Brain microvascular endothelial cell (primary cell): ENCODE results near the gene SST.
"Not testable (repeated sequence)": the region's sequence is repeated elsewhere in the genome, so short reads cannot be mapped to it uniquely, and the experiment has no call there.

Experiments used
- DNase-seq: peaks from one replicate; pipeline ENCODE4 v3.0.0-alpha.2; 2020
- H3K27ac ChIP-seq: fragments of 250-450 bp; sonication (Bioruptor Pico); 2 replicates; pipeline ENCODE4 v1.5.1; 2020; ENCODE audit warnings: mild to moderate bottlenecking, moderate library complexity
- H3K27me3 ChIP-seq: fragments of 250-450 bp; sonication (Bioruptor Pico); replicated peaks from 2 replicates; pipeline ENCODE4 v1.5.1; 2020; ENCODE audit warnings: mild to moderate bottlenecking
- H3K36me3 ChIP-seq: fragments of 250-450 bp; sonication (Bioruptor Pico); replicated peaks from 2 replicates; pipeline ENCODE4 v1.5.1; 2020; ENCODE audit warnings: mild to moderate bottlenecking
- H3K4me3 ChIP-seq: 2 replicates; pipeline ENCODE4 v1.5.1; 2011; ENCODE audit warnings: low read depth, mild to moderate bottlenecking, control low read depth, low read length, moderate library complexity
- in situ Hi-C: cut with HindIII; loops from 2 replicates; pipeline ENCODE4 v1.10.0; 2017; ENCODE audit warnings: low sequenced_read_pairs, low pct_ligation_motif_present
- TF ChIP-seq, protein P1 (sequence below): IDR thresholded peaks from 2 replicates; pipeline ENCODE4 v1.5.1; 2011; ENCODE audit warnings: low read depth, mild to moderate bottlenecking, moderate library complexity, low read length, control low read depth, inconsistent platforms; ENCODE audit errors: missing control alignments

The SST gene

DNA sequence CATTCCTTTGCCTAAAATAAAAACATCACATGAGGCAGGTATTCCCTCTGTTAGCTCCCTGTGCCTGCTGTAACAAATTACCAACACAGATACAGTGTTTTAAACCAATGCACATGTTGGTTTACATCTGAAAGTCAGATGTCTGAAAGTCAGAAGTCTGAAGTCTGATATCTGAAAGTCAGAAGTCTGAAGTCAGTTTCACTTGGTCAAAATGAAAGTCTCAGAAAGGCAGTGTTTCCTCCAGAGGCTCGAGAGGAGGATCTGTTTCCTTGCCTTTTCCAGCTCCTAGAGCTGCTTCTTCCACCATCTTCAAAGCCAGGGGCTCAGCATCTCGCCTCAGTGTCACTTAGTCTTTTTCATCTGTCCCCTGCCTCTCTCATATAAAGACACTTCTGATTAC, 22.0 kb downstream of the SST start:
- in situ Hi-C loops = no loop called here
- Histone ChIP-seq H3K36me3 (no peaks in the 10 kb centered on the region), H3K27ac (no peak overlapping the region), H3K27me3 (no peaks in the 10 kb centered on the region), H3K4me3 (no peak overlapping the region)
- TF ChIP-seq, protein P1, sequence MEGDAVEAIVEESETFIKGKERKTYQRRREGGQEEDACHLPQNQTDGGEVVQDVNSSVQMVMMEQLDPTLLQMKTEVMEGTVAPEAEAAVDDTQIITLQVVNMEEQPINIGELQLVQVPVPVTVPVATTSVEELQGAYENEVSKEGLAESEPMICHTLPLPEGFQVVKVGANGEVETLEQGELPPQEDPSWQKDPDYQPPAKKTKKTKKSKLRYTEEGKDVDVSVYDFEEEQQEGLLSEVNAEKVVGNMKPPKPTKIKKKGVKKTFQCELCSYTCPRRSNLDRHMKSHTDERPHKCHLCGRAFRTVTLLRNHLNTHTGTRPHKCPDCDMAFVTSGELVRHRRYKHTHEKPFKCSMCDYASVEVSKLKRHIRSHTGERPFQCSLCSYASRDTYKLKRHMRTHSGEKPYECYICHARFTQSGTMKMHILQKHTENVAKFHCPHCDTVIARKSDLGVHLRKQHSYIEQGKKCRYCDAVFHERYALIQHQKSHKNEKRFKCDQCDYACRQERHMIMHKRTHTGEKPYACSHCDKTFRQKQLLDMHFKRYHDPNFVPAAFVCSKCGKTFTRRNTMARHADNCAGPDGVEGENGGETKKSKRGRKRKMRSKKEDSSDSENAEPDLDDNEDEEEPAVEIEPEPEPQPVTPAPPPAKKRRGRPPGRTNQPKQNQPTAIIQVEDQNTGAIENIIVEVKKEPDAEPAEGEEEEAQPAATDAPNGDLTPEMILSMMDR = no peak
- DNase-seq = no peak

DNA sequence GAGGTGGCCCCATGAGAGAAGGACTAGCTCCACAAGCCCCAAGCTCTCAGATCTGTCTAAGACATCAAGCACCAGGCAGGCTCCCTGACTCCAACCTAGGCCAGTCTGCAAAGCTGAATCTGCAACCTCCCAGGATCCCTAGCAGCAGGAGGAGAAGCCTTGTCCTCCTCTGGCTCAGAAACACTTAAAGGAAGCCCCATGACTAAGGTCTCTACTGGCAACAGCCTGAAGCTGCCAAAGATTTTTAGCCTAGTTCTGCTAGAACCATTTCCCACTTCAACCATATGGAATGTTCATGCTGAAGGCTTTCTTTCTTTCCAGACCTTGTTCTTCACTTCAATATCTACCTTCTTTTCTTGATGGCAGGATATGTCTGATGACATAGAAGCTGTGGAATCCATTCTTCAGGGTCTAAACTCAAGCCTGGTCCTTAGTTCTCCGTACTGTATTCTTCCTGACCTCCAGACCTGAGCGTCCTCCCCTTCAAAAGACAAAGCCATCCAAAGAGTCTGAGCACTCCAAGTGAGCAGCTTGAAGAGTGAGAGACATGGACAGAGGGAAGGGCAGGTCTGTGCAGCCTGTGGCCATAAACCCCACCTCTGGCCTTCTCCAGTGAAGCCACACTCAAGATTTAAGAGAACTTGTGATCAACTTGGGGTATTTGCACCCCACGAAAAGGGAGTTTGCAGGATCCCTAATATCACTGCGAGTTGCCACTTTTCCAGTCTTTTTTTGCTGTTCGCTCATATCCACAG, 23.1 kb downstream of the SST start:
- in situ Hi-C loops = no loop called here
- Histone ChIP-seq H3K27ac (no peak overlapping the region), H3K4me3 (no peak overlapping the region), H3K27me3 (no peaks in the 10 kb centered on the region), H3K36me3 (no peaks in the 10 kb centered on the region)
- no peak for DNase-seq
- TF ChIP-seq, protein P1 = no peak

DNA sequence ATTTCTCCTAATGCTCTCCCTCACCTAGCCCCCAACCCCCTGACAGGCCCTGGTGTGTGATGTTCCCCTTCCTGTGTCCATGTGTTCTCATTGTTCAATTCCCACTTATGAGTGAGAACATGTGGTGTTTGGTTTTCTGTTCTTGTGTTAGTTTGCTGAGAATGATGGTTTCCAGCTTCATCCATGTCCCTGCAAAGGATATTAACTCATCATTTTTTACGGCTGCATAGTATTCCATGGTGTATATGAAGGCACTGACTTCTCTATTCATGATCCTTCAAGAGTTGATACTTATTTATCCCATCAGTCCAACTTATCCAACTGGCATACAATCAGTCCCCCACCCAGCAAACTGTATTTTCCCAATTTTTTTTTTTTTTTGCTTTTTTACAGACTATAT, 24.8 kb downstream of the SST start:
- DNase-seq, H3K4me3 ChIP-seq, in situ Hi-C loops, H3K36me3 ChIP-seq, H3K27ac ChIP-seq, H3K27me3 ChIP-seq: not testable (repeated sequence)

DNA sequence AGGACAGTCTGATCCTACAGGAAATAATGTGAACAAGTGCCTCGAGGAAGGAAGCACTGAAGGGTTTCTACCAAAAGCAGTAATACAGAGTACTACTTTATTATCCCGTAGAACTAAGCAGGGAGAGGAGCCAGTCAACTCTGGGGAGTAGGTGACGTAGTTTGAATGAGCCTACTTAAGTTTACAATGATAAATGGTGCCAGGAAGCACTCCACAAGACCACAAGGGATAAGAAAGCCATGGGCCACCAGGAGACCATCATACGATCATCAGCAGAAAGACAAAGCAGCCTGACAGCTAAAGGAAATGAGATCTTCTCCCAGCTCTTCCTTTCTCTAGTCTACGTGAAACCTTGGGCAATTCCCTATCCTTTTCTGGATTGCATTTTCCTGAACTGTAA, 27.3 kb downstream of the SST start:
- no peak for DNase-seq
- TF ChIP-seq, protein P1 = no peak
- in situ Hi-C loops = no loop called here
- no peaks in the 10 kb centered on the region for H3K36me3 ChIP-seq
- no peak overlapping the region for H3K27ac ChIP-seq
- no peaks in the 10 kb centered on the region for H3K27me3 ChIP-seq
- no peak overlapping the region for H3K4me3 ChIP-seq

DNA sequence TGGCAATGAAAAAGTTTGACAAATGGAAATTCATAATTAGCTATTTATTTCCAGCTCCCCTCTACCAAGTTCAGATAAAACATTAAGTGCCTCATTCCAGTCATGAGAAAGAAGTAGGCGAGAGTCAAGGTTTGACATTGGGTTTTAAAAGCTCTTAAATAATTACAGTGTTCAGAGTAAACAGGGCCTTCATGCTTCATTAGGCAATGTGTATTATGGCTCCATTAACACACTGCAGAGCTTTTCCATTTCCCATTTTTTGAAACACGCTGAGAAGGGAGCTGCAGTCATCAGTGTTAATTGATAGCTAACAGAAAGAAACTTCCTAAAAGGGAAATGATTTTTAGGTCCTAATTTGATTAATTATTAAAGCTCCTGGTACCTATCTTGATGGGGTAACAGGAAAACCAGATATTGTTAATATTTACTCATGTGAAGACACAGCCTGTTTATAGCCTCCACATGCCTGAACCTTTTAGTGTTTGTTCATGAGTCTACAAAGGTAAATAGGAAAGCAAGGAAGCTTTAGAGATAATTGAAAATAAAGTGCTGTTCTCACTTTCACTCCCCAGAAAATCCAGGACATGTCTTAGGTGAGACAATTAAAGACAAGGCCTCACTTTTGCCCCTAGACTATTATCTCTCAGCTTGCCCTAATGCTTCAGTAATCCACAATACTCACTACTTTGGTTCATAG, 28.7 kb downstream of the SST start:
- no peak for DNase-seq
- TF ChIP-seq, protein P1 = no peak
- no peak overlapping the region for H3K4me3 ChIP-seq
- no peaks in the 10 kb centered on the region for H3K27me3 ChIP-seq
- H3K27ac ChIP-seq = no peak overlapping the region
- in situ Hi-C loops = no loop called here
- H3K36me3 ChIP-seq = no peaks in the 10 kb centered on the region

DNA sequence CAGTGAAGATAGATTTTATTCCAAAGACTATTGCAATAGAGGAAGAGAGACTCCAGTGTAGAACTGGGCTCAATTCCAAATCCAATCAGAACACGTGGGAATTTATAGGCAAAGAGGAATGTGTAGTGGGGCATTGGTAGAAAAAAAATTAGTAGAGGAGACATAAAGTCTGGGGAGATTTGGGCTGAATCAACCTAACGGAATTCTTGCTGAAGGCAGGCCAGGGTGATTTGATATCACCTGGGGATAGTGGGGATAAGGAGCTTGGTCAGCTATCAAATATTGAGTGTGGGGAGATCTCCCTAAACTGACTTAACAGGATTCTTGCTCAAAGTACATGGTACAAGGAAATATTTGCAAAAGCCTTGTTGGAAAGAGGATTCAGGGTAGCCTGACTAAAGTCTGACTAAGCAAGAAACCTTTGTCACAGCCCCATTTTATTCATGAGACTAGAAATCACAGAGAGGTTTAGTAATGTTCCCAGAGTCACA, 29.6 kb downstream of the SST start:
- in situ Hi-C loops = no loop called here
- no peaks in the 10 kb centered on the region for H3K36me3 ChIP-seq
- no peak for DNase-seq
- no peaks in the 10 kb centered on the region for H3K27me3 ChIP-seq
- H3K27ac ChIP-seq = no peak overlapping the region
- no peak overlapping the region for H3K4me3 ChIP-seq
- TF ChIP-seq, protein P1 = no peak
